C4-2B (cell line): ENCODE measurements around the gene ADGRE2.

ENCODE experiments used
- H3K27ac ChIP-seq: fragments of 450-650 bp; 2 replicates; pipeline ENCODE4 v1.5.1; 2017
- CTCF ChIP-seq: fragments of 450-650 bp; conservative IDR thresholded peaks from 2 replicates; pipeline ENCODE4 v1.5.1; 2017; ENCODE audit warnings: mild to moderate bottlenecking
- ZFX ChIP-seq: fragments of 450-650 bp; IDR thresholded peaks from 2 replicates; pipeline ENCODE4 v1.6.1; 2017

ADGRE2 gene

GRCh38 chr19:14735915-14736314, 42.4 kb downstream of the ADGRE2 start:
- no peak for TF ChIP-seq ZFX
- TF ChIP-seq CTCF: no peak
- no peak overlapping the region for H3K27ac ChIP-seq

- no peak for TF ChIP-seq ZFX
- TF ChIP-seq CTCF: no peak
- no peak overlapping the region for H3K27ac ChIP-seq
Measured at GRCh38 chr19:14733574-14733973, 44.8 kb downstream of the ADGRE2 start.

GRCh38 chr19:14732510-14732909, 45.9 kb downstream of the ADGRE2 start:
- no peak overlapping the region for H3K27ac ChIP-seq
- no peak for TF ChIP-seq CTCF
- TF ChIP-seq ZFX: no peak

GRCh38 chr19:14731200-14731599, 47.2 kb downstream of the ADGRE2 start:
- H3K27ac ChIP-seq: 0 out of 2 replicates have a peak overlapping the region, but pooled peaks have one; percentile 23
- no peak for TF ChIP-seq CTCF

GRCh38 chr19:14728595-14728994, 49.8 kb downstream of the ADGRE2 start:
- TF ChIP-seq ZFX (no peak), CTCF (no peak)
- H3K27ac ChIP-seq: no peak overlapping the region

- TF ChIP-seq ZFX (no peak), CTCF (no peak)
- H3K27ac ChIP-seq: no peak overlapping the region
Measured at GRCh38 chr19:14722127-14722526, 56.2 kb downstream of the ADGRE2 start.

GRCh38 chr19:14719162-14719561, 59.2 kb downstream of the ADGRE2 start:
- no peak for TF ChIP-seq CTCF
- no peak for TF ChIP-seq ZFX
- H3K27ac ChIP-seq: no peak overlapping the region
